A375 (cell line): ENCODE measurements around the gene SLC6A11. TPM values are rescaled to one million over a fixed set of nuclear protein-coding genes. Genes with fewer than 3 reads are reported as not detected.

Source experiments
- total RNA-seq: library from RNA; depleted of rRNA; stranded (reverse); fragments of >200 nt; shearing (Covaris generic); gene quantifications from 2 replicates; pipeline ENCODE4 v1.2.3, GENCODE V29; 2014; rRNA removed

Gene SLC6A11
- total RNA-seq: 0.04 TPM in 1 of 2 replicates, not detected in the other

GRCh38 chr3:10816019-10816862 lies at the start of gene SLC6A11:
TSS of gene SLC6A11 (plus strand) at chr3:10816228. CDS start at chr3:10816266, 38 bp downstream.

Other genes with a start within 250 kb of the SLC6A11 start
- not detected in 2 replicates for gene SLC6A1, start 176.5 kb downstream of the SLC6A11 start, total RNA-seq